Motor neuron (in vitro differentiated cells): Measurements from ENCODE around the gene OR4D5. TPM values are rescaled to one million over a fixed set of nuclear protein-coding genes. Genes with fewer than 3 reads are reported as not detected.

Experiments
- ATAC-seq, 8 experiments: fragments of 200-7000 bp; cut with Tn5 transposase; replicated peaks in 6 of 8; 2 replicates each; pipeline ENCODE4 v1.8.0; 2021; ENCODE audit warnings: mild to moderate bottlenecking in 8 of 8, moderate library complexity in 8 of 8
- H3K27ac ChIP-seq, 2 donors: fragments of 250-450 bp; sonication (Bioruptor Pico); 2 replicates each; pipeline ENCODE4 v1.9.0; 2021; ENCODE audit warnings: antibody characterized with exemption in 2 of 2, mild to moderate bottlenecking in 2 of 2, moderate library complexity in 1 of 2
- H3K4me1 ChIP-seq, 2 donors: fragments of 250-450 bp; sonication (Bioruptor Pico); replicated peaks in 1 of 2; 2 replicates each; pipeline ENCODE4 v1.6.1; 2021; ENCODE audit warnings: antibody characterized with exemption in 2 of 2, mild to moderate bottlenecking in 2 of 2, moderate library complexity in 1 of 2
- H3K4me3 ChIP-seq, 5 donors: fragments of 250-450 bp; sonication (Bioruptor Pico); 2 replicates each; pipeline ENCODE4 v1.9.0; 2021; ENCODE audit warnings: antibody characterized with exemption in 5 of 5, mild to moderate bottlenecking in 5 of 5, moderate library complexity in 4 of 5
- WGBS, 10 experiments: fragments of 450-650 bp; shearing (Covaris generic); methylation state at CpG; one replicate each; pipeline ENCODE4 v1.0.0; 2022; 5-methylcytosine and 5-hydroxymethylcytosine counted together
- in situ Hi-C, 9 experiments: fragments of 400-800 bp; cut with MboI; loops; one replicate each; pipeline ENCODE4 v1.15.0; 2021; ENCODE audit warnings: low sequenced_read_pairs in 9 of 9, low pct_unique_long_range_greater_than_20kb in 2 of 9; ENCODE audit not compliant: unreplicated experiment in 9 of 9
- total RNA-seq, 8 experiments: library from RNA; unstranded; fragments of 300-600 nt; gene quantifications; 2 replicates each; pipeline versions ENCODE4 v1.2.3 to v1.2.4, GENCODE V29; 2022

OR4D5 gene
- total RNA-seq, 8 experiments from 2014 or later = not detected

DNA sequence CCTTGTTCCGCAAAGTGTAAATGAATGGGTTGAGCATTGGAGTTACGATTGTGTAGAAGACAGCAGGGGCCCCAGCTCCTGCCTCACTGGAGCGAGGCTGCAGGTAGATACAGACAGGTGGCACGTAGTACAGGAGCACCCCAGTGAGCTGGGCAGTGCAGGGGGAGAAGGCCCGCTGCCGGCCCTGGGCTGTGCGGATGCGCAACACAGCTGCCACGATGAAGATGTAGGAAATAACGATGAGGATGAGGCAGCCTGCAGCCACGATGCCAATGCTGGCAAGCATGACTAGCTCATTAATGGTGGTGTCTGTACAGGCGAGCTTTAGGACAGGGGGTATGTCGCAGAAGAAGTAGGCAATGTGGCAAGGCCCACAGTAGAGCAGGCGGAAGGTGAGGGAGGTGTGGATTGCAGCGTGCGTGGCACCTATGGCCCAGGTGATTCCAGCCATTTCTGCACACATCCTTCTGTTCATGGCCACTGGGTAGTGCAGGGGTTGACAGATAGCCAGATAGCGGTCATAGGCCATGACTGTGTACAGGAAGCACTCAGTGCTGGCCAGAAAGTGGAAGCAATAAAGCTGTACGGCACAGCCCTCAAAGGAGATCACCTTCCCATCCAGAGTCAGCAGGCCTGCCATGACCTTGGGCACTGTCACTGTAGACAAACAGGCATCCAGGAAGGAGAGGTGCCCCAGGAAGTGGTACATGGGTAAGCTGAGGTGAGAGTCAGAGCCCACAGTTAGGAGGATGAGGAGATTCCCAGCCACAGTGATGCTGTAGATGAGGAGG lies 37.5 kb downstream of the OR4D5 start:
- in situ Hi-C loops = no loop called here
- no peaks in the 10 kb centered on the region for H3K4me1 ChIP-seq
- WGBS, 10 experiments = 52 to 100% (median 87%) methylated on average over 1 to 17 of the region's 18 CpGs; no CpG with 5 or more reads in 3 of the 10 experiments
- H3K4me3 ChIP-seq = no peak overlapping the region
- no peak for ATAC-seq
- no peak overlapping the region for H3K27ac ChIP-seq

- H3K4me3 ChIP-seq = no peak within 1 kb of the TSS
- H3K27ac ChIP-seq = no peak within 1 kb of the TSS
- no peaks in the 10 kb centered on the region for H3K4me1 ChIP-seq
- in situ Hi-C loops = no loop called here
- no peak for ATAC-seq
These were observed 38.4 kb downstream of the OR4D5 start, which contains the start of gene OR10S1 for GRCh38 chr11:123977731-123978347. Gene OR10S1, minus strand, starts transcription at chr11:123977781. Its CDS starts 117 bp downstream, at chr11:123977664.

- 0 to 100% (median 81%) methylated on average over 1 to 2 of the region's 5 CpGs; no CpG with 5 or more reads in 6 of the 10 experiments for WGBS, 10 experiments
- no peak overlapping the region for H3K27ac ChIP-seq
- no peak for ATAC-seq
- in situ Hi-C loops = no loop called here
- no peak overlapping the region for H3K4me3 ChIP-seq
- H3K4me1 ChIP-seq = no peaks in the 10 kb centered on the region
These were observed 39.9 kb downstream of the OR4D5 start for GRCh38 chr11:123979311-123979710.

Other genes with a start within 250 kb of the OR4D5 start
- 10 to 100 TPM in 5 of 8 experiments, 1 to 10 TPM in 3; 5.4 to 13.6 (median 10.5) TPM for gene ZNF202, start 198.0 kb upstream of the OR4D5 start, total RNA-seq
- gene OR6X1, start 185.1 kb upstream of the OR4D5 start, total RNA-seq = under 1 TPM in 2 of 8 experiments, not detected in 6; 0.18 to 0.57 TPM
- gene OR6M1, start 133.3 kb upstream of the OR4D5 start, total RNA-seq = under 1 TPM in 1 of 8 experiments, not detected in 7; 0.76 TPM
- not detected for gene TMEM225, start 53.9 kb upstream of the OR4D5 start, total RNA-seq
- gene OR8D4, start 37.5 kb upstream of the OR4D5 start, total RNA-seq = under 1 TPM in 4 of 8 experiments, not detected in 4; 0.09 to 0.57 (median 0.14) TPM
- under 1 TPM in 3 of 8 experiments, not detected in 5; 0.27 to 0.42 (median 0.33) TPM for gene OR6T1, start 4.2 kb downstream of the OR4D5 start, total RNA-seq
- under 1 TPM in 5 of 8 experiments, not detected in 3; 0.17 to 0.85 (median 0.36) TPM for gene OR10S1, start 38.2 kb downstream of the OR4D5 start, total RNA-seq
- gene OR10G6, start 55.5 kb downstream of the OR4D5 start, total RNA-seq = under 1 TPM in 1 of 8 experiments, not detected in 7; 0.38 TPM
- gene OR10G4, start 73.4 kb downstream of the OR4D5 start, total RNA-seq = under 1 TPM in 5 of 8 experiments, not detected in 3; 0.05 to 0.24 (median 0.13) TPM
- under 1 TPM in 1 of 8 experiments, not detected in 7; 0.38 TPM for gene OR10G9, start 83.4 kb downstream of the OR4D5 start, total RNA-seq
- under 1 TPM in 1 of 8 experiments, not detected in 7; 0.17 TPM for gene OR10G8, start 87.2 kb downstream of the OR4D5 start, total RNA-seq
- under 1 TPM in 3 of 8 experiments, not detected in 5; 0.08 to 0.35 (median 0.14) TPM for gene OR10G7, start 101.7 kb downstream of the OR4D5 start, total RNA-seq
- 10 to 100 TPM in 6 of 8 experiments, 1 to 10 TPM in 2; 7.0 to 34.7 (median 15.4) TPM for gene VWA5A, start 175.8 kb downstream of the OR4D5 start, total RNA-seq
- under 1 TPM in 3 of 8 experiments, not detected in 5; 0.17 to 0.43 (median 0.28) TPM for gene OR10D3, start 243.7 kb downstream of the OR4D5 start, total RNA-seq